ENCODE measurements around the gene SMOC2. TPM values are rescaled to one million over a fixed set of nuclear protein-coding genes. Genes with fewer than 3 reads are reported as not detected.
"Not testable (repeated sequence)": the region's sequence is repeated elsewhere in the genome, so short reads cannot be mapped to it uniquely, and the experiment has no call there.

SMOC2 gene
- total RNA-seq, 1 donor: 0.36 TPM

GRCh38 chr6:168563656-168564055, 122.7 kb downstream of the SMOC2 start:
- no peak overlapping the region for H3K4me2 ChIP-seq (ENCODE audit: insufficient read depth, low read length)
- no peaks in the 10 kb centered on the region for H3K9me3 ChIP-seq (ENCODE audit: low read depth, low read length)
- H2AFZ ChIP-seq (ENCODE audit: low read length): no peak overlapping the region
- no peaks in the 10 kb centered on the region for H3K27me3 ChIP-seq (ENCODE audit: insufficient read depth, low read length)
- H3K36me3 ChIP-seq (ENCODE audit: insufficient read depth, low read length): no peaks in the 10 kb centered on the region
- no peak overlapping the region for H3K27ac ChIP-seq (ENCODE audit: low read depth, low read length)
- no peaks in the 10 kb centered on the region for H3K4me1 ChIP-seq (ENCODE audit: insufficient read depth, low read length)
- TF ChIP-seq CTCF (IDR thresholded peaks at IDR 0.05; ENCODE audit: extremely low read depth, low read depth, low read length): no peak
- H3K4me3 ChIP-seq (ENCODE audit: insufficient read depth, low read length): no peak overlapping the region
- H4K20me1 ChIP-seq (ENCODE audit: insufficient read depth, low read length): no peaks in the 10 kb centered on the region
- no peaks in the 10 kb centered on the region for H3K79me2 ChIP-seq (ENCODE audit: insufficient read depth, low read length)
- no peak for DNase-seq (ENCODE audit: insufficient read length, low spot score, missing footprints)

GRCh38 chr6:168565112-168565511, 124.1 kb downstream of the SMOC2 start:
- Histone ChIP-seq H3K36me3 (ENCODE audit: insufficient read depth, low read length) (no peaks in the 10 kb centered on the region), H3K27ac (ENCODE audit: low read depth, low read length) (no peak overlapping the region), H3K79me2 (ENCODE audit: insufficient read depth, low read length) (no peaks in the 10 kb centered on the region), H3K27me3 (ENCODE audit: insufficient read depth, low read length) (no peaks in the 10 kb centered on the region), H3K4me2 (ENCODE audit: insufficient read depth, low read length) (no peak overlapping the region), H3K4me1 (ENCODE audit: insufficient read depth, low read length) (no peaks in the 10 kb centered on the region), H2AFZ (ENCODE audit: low read length) (no peak overlapping the region), H3K9me3 (ENCODE audit: low read depth, low read length) (no peaks in the 10 kb centered on the region), H3K4me3 (ENCODE audit: insufficient read depth, low read length) (no peak overlapping the region), H4K20me1 (ENCODE audit: insufficient read depth, low read length) (no peaks in the 10 kb centered on the region)
- DNase-seq (ENCODE audit: insufficient read length, low spot score, missing footprints): no peak
- TF ChIP-seq CTCF (IDR thresholded peaks at IDR 0.05; ENCODE audit: extremely low read depth, low read depth, low read length): no peak

GRCh38 chr6:168570211-168570610, 129.2 kb downstream of the SMOC2 start:
- Histone ChIP-seq H3K4me2 (ENCODE audit: insufficient read depth, low read length) (no peak overlapping the region), H3K27ac (ENCODE audit: low read depth, low read length) (no peak overlapping the region), H3K27me3 (ENCODE audit: insufficient read depth, low read length) (no peaks in the 10 kb centered on the region), H3K4me3 (ENCODE audit: insufficient read depth, low read length) (no peak overlapping the region), H3K4me1 (ENCODE audit: insufficient read depth, low read length) (no peaks in the 10 kb centered on the region), H3K79me2 (ENCODE audit: insufficient read depth, low read length) (no peaks in the 10 kb centered on the region), H3K9me3 (ENCODE audit: low read depth, low read length) (no peaks in the 10 kb centered on the region), H3K36me3 (ENCODE audit: insufficient read depth, low read length) (no peaks in the 10 kb centered on the region), H4K20me1 (ENCODE audit: insufficient read depth, low read length) (no peaks in the 10 kb centered on the region), H2AFZ (ENCODE audit: low read length) (no peak overlapping the region)
- TF ChIP-seq CTCF (IDR thresholded peaks at IDR 0.05; ENCODE audit: extremely low read depth, low read depth, low read length): no peak
- DNase-seq (ENCODE audit: insufficient read length, low spot score, missing footprints): no peak

GRCh38 chr6:168571268-168571667, 130.3 kb downstream of the SMOC2 start:
- Histone ChIP-seq H3K27me3 (ENCODE audit: insufficient read depth, low read length) (no peaks in the 10 kb centered on the region), H3K4me3 (ENCODE audit: insufficient read depth, low read length) (no peak overlapping the region), H3K36me3 (ENCODE audit: insufficient read depth, low read length) (no peaks in the 10 kb centered on the region), H2AFZ (ENCODE audit: low read length) (no peak overlapping the region), H3K4me1 (ENCODE audit: insufficient read depth, low read length) (no peaks in the 10 kb centered on the region), H3K79me2 (ENCODE audit: insufficient read depth, low read length) (no peaks in the 10 kb centered on the region), H3K27ac (ENCODE audit: low read depth, low read length) (no peak overlapping the region), H3K4me2 (ENCODE audit: insufficient read depth, low read length) (no peak overlapping the region), H4K20me1 (ENCODE audit: insufficient read depth, low read length) (no peaks in the 10 kb centered on the region), H3K9me3 (ENCODE audit: low read depth, low read length) (no peaks in the 10 kb centered on the region)
- no peak for TF ChIP-seq CTCF (IDR thresholded peaks at IDR 0.05; ENCODE audit: extremely low read depth, low read depth, low read length)
- no peak for DNase-seq (ENCODE audit: insufficient read length, low spot score, missing footprints)

GRCh38 chr6:168573276-168573835, 132.4 kb downstream of the SMOC2 start:
- not testable (repeated sequence) for H3K27me3 ChIP-seq (ENCODE audit: insufficient read depth, low read length); H3K4me1 ChIP-seq (ENCODE audit: insufficient read depth, low read length); H3K4me3 ChIP-seq (ENCODE audit: insufficient read depth, low read length); H3K79me2 ChIP-seq (ENCODE audit: insufficient read depth, low read length); H3K36me3 ChIP-seq (ENCODE audit: insufficient read depth, low read length); DNase-seq (ENCODE audit: insufficient read length, low spot score, missing footprints); H3K4me2 ChIP-seq (ENCODE audit: insufficient read depth, low read length); H4K20me1 ChIP-seq (ENCODE audit: insufficient read depth, low read length); H3K27ac ChIP-seq (ENCODE audit: low read depth, low read length); H2AFZ ChIP-seq (ENCODE audit: low read length); H3K9me3 ChIP-seq (ENCODE audit: low read depth, low read length)
